ENCODE results near the gene ATP1A1.
A peak's percentile ranks its signal among the peaks of the same experiment; 100 is the strongest.

Gene ATP1A1

DNA sequence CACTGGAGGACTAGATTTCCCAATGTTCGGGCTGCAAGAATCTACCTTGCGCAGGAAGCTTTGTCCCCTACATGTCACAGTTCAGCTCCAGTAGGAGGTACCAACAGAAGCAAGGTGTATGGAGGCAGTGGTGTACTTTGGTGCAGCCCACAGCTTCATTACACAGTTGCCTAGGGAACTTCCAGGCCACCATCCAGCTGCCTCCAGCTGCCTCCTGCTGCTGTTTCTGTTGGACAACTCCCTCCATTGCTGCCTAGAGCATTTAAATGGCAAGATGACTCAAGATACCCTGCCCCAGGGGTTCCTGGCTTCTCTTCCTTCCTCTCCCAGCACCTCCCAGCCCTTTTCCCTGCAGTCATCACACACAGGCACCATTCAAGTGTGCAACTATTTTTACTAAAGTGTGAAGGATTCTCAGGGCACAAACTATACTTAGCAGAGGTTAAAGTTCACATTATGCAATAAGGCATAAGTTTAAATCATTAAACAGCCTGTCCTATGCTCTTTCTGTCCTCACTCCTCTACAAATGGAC is 39.0 kb upstream of the ATP1A1 start:
- no peak overlapping the region for H3K4me3 ChIP-seq (replicated peaks in 1 of 2; ENCODE audit: low read depth in 2 of 2, low read length in 2 of 2)
- DNase-seq (ENCODE audit: low read depth in 2 of 2) = peak; percentile 47 to 53
- TF ChIP-seq, protein P1, sequence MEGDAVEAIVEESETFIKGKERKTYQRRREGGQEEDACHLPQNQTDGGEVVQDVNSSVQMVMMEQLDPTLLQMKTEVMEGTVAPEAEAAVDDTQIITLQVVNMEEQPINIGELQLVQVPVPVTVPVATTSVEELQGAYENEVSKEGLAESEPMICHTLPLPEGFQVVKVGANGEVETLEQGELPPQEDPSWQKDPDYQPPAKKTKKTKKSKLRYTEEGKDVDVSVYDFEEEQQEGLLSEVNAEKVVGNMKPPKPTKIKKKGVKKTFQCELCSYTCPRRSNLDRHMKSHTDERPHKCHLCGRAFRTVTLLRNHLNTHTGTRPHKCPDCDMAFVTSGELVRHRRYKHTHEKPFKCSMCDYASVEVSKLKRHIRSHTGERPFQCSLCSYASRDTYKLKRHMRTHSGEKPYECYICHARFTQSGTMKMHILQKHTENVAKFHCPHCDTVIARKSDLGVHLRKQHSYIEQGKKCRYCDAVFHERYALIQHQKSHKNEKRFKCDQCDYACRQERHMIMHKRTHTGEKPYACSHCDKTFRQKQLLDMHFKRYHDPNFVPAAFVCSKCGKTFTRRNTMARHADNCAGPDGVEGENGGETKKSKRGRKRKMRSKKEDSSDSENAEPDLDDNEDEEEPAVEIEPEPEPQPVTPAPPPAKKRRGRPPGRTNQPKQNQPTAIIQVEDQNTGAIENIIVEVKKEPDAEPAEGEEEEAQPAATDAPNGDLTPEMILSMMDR (IDR thresholded peaks at IDR 0.05; ENCODE audit: low read depth, low read length) = no peak

DNA sequence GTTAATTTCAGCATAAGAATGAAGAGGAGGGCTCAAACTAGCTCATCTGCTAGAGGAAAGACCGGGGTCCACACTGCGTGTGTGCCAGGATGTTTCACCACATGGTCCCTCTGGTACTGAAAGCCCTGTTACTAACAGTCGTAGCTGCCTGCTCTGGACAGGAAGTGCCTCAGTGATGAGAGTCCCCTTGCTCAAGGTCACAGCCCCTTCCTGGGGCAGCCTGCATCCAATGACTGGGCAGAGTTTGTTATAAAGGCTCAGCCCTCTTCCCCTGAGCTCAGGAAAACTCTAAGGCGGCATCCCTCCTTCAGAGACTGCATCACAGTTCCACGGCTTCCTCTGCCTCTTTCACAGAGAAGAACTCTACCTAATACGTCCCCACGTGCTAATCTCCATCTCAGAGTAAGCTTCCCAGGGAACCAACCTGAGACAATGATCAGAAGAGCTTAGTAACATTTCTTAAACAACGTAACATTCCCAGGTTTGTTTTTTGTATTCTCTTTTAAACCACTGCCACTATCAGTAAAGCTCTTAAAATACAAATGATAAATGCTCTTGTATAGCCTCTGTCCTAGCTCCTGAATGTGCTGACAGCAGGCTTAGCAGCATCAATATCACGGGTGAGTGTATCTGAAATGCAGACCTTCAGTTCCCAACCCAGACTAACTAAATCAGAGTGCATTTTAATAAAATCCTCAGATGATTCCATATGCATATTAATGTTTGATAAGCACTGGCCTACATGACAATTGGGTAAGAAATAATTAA is 38.0 kb upstream of the ATP1A1 start:
- peak in 1 of 2 donors; percentile 33 for DNase-seq (ENCODE audit: low read depth in 2 of 2)
- TF ChIP-seq, protein P1 (IDR thresholded peaks at IDR 0.05; ENCODE audit: low read depth, low read length) = no peak
- no peak overlapping the region for H3K4me3 ChIP-seq (replicated peaks in 1 of 2; ENCODE audit: low read depth in 2 of 2, low read length in 2 of 2)

DNA sequence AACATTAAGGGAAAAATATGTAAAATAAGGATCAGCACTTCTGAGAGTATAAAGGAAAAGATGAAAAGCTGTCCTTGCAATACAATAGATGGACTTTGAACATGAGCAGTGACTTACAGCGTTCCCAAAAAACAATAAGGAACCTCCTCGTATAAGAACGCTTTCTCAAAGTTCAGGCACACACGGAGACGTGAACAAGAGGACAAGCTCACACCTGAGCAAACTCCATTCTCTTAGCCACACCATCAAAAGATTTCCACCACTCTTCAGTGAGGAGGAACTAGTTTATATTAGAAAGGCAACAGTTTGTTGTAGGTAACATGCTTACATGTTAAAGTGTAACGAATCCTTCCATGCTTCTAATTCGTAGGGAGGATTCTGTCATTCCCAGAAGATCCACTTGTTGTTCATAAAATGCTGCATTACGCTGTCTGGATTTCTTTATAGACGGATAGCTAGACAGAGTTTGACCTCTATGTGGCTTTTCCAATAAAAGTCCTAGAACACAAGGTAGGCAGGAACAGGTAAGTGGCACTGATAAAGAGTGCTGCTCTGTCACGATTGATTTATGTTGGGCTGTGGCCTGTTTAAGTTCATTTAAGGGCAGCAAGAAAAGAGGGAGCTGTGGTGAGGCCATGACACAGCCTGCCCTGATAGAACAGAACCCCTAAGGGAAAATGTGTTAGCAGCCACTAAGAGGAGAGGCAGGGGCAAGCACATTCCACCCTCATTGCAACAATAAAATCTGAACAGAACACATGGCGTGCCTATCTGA is 37.0 kb upstream of the ATP1A1 start:
- TF ChIP-seq, protein P1 (IDR thresholded peaks at IDR 0.05; ENCODE audit: low read depth, low read length) = no peak
- H3K4me3 ChIP-seq (replicated peaks in 1 of 2; ENCODE audit: low read depth in 2 of 2, low read length in 2 of 2) = no peak overlapping the region
- DNase-seq (ENCODE audit: low read depth in 2 of 2) = no peak

DNA sequence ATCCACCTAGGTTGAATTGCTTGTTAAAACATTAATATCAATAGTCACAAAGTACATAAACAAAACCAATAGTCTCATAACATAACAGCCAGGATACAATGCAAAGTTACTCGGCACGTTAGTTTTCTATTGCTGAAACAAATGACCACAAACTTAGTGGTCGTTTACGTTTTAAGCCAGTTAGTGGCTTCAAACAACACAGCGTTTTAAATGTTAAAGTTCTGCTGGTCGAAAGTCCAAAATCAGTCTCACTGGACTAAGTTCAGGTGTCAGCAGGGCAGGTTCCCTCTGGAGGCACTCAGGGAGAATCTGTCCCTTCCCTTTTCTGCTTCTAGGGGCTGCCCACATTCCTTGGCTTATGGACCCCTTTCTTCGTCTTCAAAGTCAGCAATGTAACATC is 35.6 kb upstream of the ATP1A1 start:
- DNase-seq (ENCODE audit: low read depth in 2 of 2) = no peak
- TF ChIP-seq, protein P1 (IDR thresholded peaks at IDR 0.05; ENCODE audit: low read depth, low read length) = no peak
- no peak overlapping the region for H3K4me3 ChIP-seq (replicated peaks in 1 of 2; ENCODE audit: low read depth in 2 of 2, low read length in 2 of 2)

DNA sequence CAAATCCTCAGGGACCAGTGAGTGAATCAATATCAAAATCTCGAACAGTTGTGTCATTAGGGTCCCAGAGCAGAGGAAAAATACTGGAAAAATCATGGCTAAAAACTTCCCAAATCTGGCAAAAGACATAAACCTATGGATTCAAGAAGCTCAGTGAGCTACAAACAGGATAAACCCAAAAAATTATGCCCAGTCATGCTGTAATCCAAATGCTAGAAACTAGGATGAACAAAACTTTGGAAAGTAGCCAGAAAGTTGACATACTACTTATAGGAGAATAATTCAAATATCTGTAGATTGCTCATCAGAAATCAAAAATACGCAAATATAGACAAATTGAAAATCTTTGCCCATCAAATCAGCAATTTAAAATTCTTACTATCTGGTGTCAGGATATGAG is 34.6 kb upstream of the ATP1A1 start:
- TF ChIP-seq, protein P1 (IDR thresholded peaks at IDR 0.05; ENCODE audit: low read depth, low read length) = no peak
- H3K4me3 ChIP-seq (replicated peaks in 1 of 2; ENCODE audit: low read depth in 2 of 2, low read length in 2 of 2) = no peak overlapping the region
- no peak for DNase-seq (ENCODE audit: low read depth in 2 of 2)

DNA sequence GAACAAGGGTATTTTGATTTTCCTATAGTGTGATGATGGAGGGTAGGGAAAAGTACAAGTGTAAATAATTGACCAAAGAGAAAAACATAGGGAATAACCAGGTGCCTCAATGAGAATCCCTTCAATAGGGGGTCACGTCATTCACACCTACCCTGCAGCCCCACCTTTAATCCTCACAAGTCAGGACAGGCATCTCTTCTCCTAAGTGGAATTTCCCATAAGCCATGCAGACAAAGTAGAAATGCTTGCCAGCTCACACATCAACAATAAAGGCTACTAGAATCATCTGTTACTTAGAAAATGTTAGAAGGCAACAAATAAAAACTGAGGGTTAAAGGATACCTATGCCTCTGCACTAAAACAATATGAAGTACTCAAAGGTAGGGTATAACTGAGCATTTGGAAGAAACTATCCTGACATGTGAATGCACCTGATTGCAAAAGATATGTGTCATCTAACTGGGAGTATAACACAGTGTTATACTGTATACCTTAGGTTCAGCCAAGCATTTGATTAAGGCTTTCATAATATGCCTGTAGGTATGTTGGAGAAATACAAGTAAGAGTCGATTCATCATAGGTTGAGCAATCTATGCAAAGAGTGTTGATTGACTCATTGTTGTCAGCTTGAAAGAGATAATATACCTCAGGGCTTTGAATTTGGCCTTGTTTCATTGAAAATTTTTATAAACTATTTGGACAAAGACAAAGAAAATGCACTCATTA is 32.4 kb upstream of the ATP1A1 start:
- TF ChIP-seq, protein P1 (IDR thresholded peaks at IDR 0.05; ENCODE audit: low read depth, low read length) = no peak
- no peak overlapping the region for H3K4me3 ChIP-seq (replicated peaks in 1 of 2; ENCODE audit: low read depth in 2 of 2, low read length in 2 of 2)
- no peak for DNase-seq (ENCODE audit: low read depth in 2 of 2)

Measured in cardiac fibroblast (primary cell).